Panc1 (cell line): ENCODE measurements around the gene HYAL2. TPM values are rescaled to one million over a fixed set of nuclear protein-coding genes. Genes with fewer than 3 reads are reported as not detected.

Experiments used
- ATAC-seq: fragments of 200-7000 bp; cut with Tn5 transposase; 2 replicates; pipeline ENCODE4 v1.9.1; 2020; ENCODE audit warnings: mild to moderate bottlenecking, moderate library complexity
- BruUV-seq: library from RNA; stranded (reverse); fragments of 400-500 nt; replicated peaks from 2 replicates; lab custom pipeline; 2021; lab: Mats Ljungman, UMichigan
- CTCF ChIA-PET: fragments of 300-600 bp; sonication (Branson Sonifier 250); formaldehyde crosslinking; loops from one replicate; lab custom pipeline; 2022; ENCODE audit warnings: antibody characterized with exemption; lab: Charles Lee
- POLR2A ChIA-PET: fragments of 300-600 bp; sonication (Branson Sonifier 250); formaldehyde crosslinking; loops from one replicate; lab custom pipeline; 2022; ENCODE audit warnings: antibody characterized with exemption; lab: Charles Lee
- DNase-seq: peaks from one replicate; pipeline ENCODE4 v3.0.0-alpha.2; 2010; ENCODE audit warnings: low read depth, low spot score
- H3K27ac ChIP-seq: 2 replicates; pipeline ENCODE4 v1.5.1; 2011; ENCODE audit warnings: mild to moderate bottlenecking, low read length, inconsistent platforms
- H3K27me3 ChIP-seq: fragments of 200-500 bp; sonication (Bioruptor generic); 2 replicates; pipeline ENCODE4 v1.6.0; 2014; ENCODE audit warnings: low read length, inconsistent platforms; ENCODE audit not compliant: control insufficient read depth, insufficient read depth
- H3K36me3 ChIP-seq: fragments of 200-500 bp; sonication (Bioruptor generic); 2 replicates; pipeline ENCODE4 v1.5.1; 2014; ENCODE audit warnings: inconsistent platforms, mild to moderate bottlenecking, low read length, moderate library complexity; ENCODE audit not compliant: control insufficient read depth, insufficient read depth
- H3K4me1 ChIP-seq: 2 replicates; pipeline ENCODE4 v1.5.1; 2011; ENCODE audit warnings: inconsistent platforms, mild to moderate bottlenecking, low read length, moderate library complexity; ENCODE audit not compliant: control insufficient read depth, insufficient read depth
- H3K4me3 ChIP-seq, 2 experiments: 2 replicates each; pipeline ENCODE4 v1.5.1; 2011 to 2012; ENCODE audit warnings: low read depth in 2 of 2, low read length in 2 of 2, mild to moderate bottlenecking in 2 of 2, inconsistent platforms in 1 of 2, moderate library complexity in 1 of 2
- H3K9me3 ChIP-seq: fragments of 200-500 bp; sonication (Bioruptor generic); 2 replicates; pipeline ENCODE4 v1.5.1; 2014; ENCODE audit warnings: low read depth, mild to moderate bottlenecking, inconsistent platforms, low read length, moderate library complexity; ENCODE audit not compliant: control insufficient read depth, insufficient read depth
- CTCF ChIP-seq: fragments of 450-650 bp; IDR thresholded peaks from 2 replicates; pipeline ENCODE4 v1.5.1; 2017; ENCODE audit warnings: mild to moderate bottlenecking
- POLR2AphosphoS5 ChIP-seq: IDR thresholded peaks from 2 replicates; pipeline ENCODE4 v1.6.1; 2012; ENCODE audit warnings: mild to moderate bottlenecking, low read depth, low read length, moderate library complexity
- REST ChIP-seq, 2 experiments: IDR thresholded peaks; 2 replicates each; pipeline ENCODE4 v1.6.1; 2011 to 2012; ENCODE audit warnings: low read depth in 2 of 2, control low read depth in 1 of 2, low read length in 1 of 2, mild to moderate bottlenecking in 1 of 2, moderate library complexity in 1 of 2; ENCODE audit not compliant: insufficient read depth in 1 of 2
- SIN3A ChIP-seq: IDR thresholded peaks from 2 replicates; pipeline ENCODE4 v1.6.1; 2012; ENCODE audit warnings: low read depth, mild to moderate bottlenecking, low read length, moderate library complexity, borderline replicate concordance; ENCODE audit not compliant: insufficient read depth
- TCF7L2 ChIP-seq: IDR thresholded peaks from 2 replicates; pipeline ENCODE4 v1.6.1; 2011; ENCODE audit warnings: mild to moderate bottlenecking, low read depth, low read length, inconsistent platforms
- in situ Hi-C: cut with HindIII; loops from 2 replicates; pipeline ENCODE4 v1.10.0; 2016; ENCODE audit warnings: low sequenced_read_pairs, low pct_unique_long_range_greater_than_20kb
- intact Hi-C: fragments of 100-400 bp; cut with micrococcal nuclease; formaldehyde crosslinking; loops from one replicate; pipeline ENCODE4 v1.10.0; 2022; ENCODE audit not compliant: unreplicated experiment
- total RNA-seq: library from RNA; stranded (reverse); gene quantifications from one replicate; pipeline ENCODE4 v1.2.1, GENCODE V29; 2021; ENCODE audit not compliant: unreplicated experiment

The HYAL2 gene
- total RNA-seq, 1 experiment from 2014 or later: 41.5 TPM

GRCh38 chr3:50302095-50303012 lies 20.2 kb downstream of the HYAL2 start:
- H3K36me3 ChIP-seq: no peaks in the 10 kb centered on the region
- no peak overlapping the region for H3K27ac ChIP-seq
- ChIA-PET CTCF (no interaction called here), POLR2A (no interaction called here)
- DNase-seq: no peak
- no peak overlapping the region for H3K4me3 ChIP-seq
- BruUV-seq: no TSS peak
- in situ Hi-C loops: no loop called here
- no peaks in the 10 kb centered on the region for H3K27me3 ChIP-seq
- intact Hi-C loops: no loop called here
- H3K4me1 ChIP-seq: peaks cover 4% of the 10 kb centered on the region
- ATAC-seq: no peak
- TF ChIP-seq REST (IDR thresholded peaks at IDR 0.05; ENCODE audit: insufficient read depth in 1 of 2, low read depth in 2 of 2, low read length in 1 of 2): no peak
- no peak for TF ChIP-seq POLR2AphosphoS5
- no peak for TF ChIP-seq CTCF
- TF ChIP-seq SIN3A: no peak
- no peak for TF ChIP-seq TCF7L2
- no peaks in the 10 kb centered on the region for H3K9me3 ChIP-seq

- in situ Hi-C loops: no loop called here
- POLR2A ChIA-PET: no interaction called here
- TF ChIP-seq POLR2AphosphoS5 (no peak), CTCF (no peak), SIN3A (no peak), TCF7L2 (no peak), REST (IDR thresholded peaks at IDR 0.05; ENCODE audit: insufficient read depth in 1 of 2, low read depth in 2 of 2, low read length in 1 of 2) (no peak)
- Histone ChIP-seq H3K4me3 (no peak overlapping the region), H3K27ac (no peak overlapping the region), H3K36me3 (no peaks in the 10 kb centered on the region), H3K27me3 (no peaks in the 10 kb centered on the region), H3K9me3 (no peaks in the 10 kb centered on the region), H3K4me1 (peaks cover 4% of the 10 kb centered on the region)
- no peak for ATAC-seq
- BruUV-seq: no TSS peak
- CTCF ChIA-PET: interaction anchor here (0.6 kb wide), 1 partner anchor 101 kb away, joined by 6 read pairs; no protein-coding TSS in a partner anchor
- intact Hi-C loops: no loop called here
- DNase-seq: no peak
Observed at GRCh38 chr3:50300681-50301254, 21.8 kb downstream of the HYAL2 start.
